GM21723 (cell line): ENCODE results near the gene XPO6.

Experiments
- ATAC-seq: cut with Tn5 transposase; IDR thresholded peaks from one replicate; pipeline ENCODE4 v1.9.1; 2021; ENCODE audit warnings: mild to moderate bottlenecking, moderate library complexity; ENCODE audit not compliant: unreplicated experiment

The XPO6 gene

DNA sequence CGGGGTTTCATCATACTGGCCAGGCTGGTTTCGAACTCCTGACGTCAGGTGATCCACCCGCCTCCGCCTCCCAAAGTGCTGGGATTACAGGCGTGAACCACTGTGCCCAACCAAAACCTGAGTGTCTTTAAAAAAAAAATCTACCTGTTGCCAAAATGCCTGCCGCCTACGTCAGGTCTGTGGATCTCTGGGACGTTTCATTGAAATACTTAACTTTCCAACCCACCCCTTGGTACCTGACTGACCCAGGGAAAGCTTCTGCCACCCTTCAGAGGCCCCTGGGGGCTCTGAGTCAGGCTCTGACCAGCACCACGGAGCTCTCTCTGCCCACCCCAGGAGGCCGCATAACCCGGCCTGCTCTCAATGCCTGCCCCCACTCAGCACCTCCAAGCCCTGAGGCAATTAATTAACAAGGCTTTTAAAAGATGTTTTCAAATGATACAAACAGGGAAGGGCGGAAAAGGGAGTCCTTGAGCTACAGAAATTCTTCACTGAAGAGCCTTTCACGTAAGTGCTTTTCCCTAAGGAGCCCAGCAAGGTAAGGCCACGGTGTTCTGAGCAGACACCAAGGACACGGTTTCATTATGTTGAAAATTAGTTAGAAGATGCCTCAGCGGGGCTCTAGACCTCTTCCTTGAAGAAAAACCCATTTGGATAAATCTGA is 118.9 kb downstream of the XPO6 start:
- ATAC-seq: no peak

DNA sequence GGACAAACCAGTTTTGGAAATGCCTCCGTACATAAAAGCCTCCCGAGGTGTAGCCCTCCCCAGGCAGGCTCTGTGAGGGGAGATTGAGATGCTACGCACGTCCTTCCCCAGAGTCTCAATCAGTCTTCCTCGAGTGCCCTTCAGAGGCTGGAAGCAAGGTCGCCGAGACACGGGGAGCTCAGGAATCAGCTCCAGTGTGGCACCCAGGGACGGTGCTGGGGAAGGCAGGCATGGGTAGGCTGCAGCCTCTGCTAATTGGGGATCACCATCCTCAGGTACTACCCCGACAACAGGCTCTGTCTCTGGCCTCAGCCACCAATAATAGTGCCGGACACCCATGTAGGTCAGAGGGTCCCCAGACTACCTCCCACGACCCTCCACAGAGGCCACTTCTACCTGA is 120.1 kb downstream of the XPO6 start:
- no peak for ATAC-seq

DNA sequence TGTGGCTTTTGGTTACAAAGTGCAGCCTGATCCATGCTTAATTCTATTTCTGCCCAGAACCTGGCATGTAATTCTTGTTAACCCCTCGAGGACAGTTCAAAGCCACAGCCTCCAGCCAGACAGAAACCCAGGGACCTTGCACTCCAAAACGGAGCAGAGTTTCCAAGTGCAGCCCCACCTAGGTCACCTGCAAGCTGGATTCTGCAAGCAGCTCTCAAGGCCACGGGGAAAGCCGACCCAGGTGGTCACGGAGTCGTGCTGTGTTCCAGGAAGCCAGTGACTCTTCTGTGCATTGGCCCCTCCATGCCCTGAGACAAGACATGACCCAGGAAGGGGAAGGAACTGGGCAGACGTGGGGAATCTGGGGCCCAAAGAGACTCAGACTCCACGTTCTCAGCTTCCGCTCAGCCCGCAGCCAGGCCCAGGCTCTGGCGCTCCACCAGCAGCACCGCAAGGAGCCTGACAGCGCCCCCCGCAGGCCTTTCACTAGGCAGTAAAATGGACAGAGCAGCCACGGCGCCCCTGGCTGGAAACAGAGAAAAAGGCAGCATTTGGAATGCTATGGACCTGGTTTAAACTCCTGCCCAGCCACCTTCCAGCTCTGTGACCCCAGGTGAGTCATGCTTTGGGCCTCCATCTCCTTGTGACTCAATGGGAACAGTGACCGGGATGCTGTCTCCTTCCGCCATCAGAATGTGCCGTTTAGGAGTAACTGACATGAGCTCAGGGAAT is 121.0 kb downstream of the XPO6 start:
- no peak for ATAC-seq

DNA sequence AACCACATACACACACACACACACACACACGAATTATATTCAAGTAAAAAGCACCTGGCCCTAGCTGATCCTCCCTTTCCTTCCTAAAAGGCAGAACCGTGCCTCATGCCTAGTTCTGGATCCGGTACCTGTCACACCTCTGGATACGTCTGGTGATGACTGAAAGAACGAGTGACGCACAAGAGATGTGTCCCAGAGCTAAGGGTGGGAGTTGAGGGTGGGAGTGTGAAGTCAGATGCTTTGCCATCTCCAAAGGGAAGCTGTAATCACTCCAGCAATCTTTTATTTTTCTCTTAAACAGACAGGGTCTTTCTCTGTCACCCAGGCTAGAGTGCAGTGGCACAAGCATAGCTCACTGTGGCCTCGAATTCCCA is 121.8 kb downstream of the XPO6 start:
- no peak for ATAC-seq

DNA sequence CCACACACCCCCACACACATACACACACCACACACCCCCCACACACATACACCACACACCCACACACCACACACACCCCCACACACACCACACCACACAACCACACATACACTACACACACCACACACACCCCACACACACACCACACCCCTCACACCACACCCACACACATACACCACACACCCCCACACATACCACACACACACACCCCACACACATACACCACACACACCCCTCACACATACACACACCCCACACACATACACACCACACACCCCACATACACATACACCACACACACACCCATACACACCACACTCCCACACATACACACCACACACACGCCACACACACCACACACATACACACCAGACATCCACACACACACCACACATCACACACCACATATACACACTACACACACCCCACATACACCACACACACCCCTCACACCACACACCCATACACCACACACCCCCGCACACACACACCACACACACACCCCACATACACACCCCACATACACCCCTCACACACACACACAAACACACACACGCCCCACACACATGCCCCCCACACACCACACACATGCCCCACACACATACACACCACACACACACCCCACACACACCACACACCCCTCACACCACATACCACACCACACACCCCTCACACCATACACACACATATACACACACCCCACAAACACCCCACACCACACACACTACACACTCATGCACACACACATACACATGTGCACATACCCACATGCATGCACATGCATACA is 122.4 kb downstream of the XPO6 start:
- ATAC-seq: no peak

DNA sequence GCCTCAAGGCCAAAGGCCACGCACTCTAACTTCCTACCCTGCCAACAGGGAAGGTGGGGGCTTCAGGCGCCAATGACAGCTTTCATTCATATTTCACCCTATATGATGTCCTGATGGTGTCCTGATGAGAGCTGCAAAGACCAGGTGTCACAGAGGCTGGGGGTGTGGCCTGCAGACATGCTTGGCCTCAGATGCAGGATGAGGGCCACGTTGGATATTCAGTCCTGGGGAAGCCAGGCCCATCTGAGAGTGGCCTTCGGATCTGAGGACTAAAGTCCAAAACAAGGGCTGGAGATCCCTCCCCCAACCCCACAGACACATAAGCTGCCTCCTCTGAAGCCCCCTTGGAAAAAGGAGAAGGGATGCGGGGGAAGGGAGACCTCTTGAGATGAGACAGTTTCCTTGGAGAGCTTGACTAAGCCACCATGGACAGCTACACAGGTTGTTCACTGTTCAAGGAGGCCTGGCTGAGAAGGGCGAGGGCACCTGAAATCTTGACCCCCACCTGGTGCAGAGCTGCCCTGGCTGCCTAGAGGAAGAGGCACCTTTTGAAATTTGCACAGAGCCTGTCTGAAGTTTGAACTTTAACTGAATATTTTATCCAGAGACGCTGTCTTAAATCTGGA is 124.0 kb downstream of the XPO6 start:
- ATAC-seq: no peak

DNA sequence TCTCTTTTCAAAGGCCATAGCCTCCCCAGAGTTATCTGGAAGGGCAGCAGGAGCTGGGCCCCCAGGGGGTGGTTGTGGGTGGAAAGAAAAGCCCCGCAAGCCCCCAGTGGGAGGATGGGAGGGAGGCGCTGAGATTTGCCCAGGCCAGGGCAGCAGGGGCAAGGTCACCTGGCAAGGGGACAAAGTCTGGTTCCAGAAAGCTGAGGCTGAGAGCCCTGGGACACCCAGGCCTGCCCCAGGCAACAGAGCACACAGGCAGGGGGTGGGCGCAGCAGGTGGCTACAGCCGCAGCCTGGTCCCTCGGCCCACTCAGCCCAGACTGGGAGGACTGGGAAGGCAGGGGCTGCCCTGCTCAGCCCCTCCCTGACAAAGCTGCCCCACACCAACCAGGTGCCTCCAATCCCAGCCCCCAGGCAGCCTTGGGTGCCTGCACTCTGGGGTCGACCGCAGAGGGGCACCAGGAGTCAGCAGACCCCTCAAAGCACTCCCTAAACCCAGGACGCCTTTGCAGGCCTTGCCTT is 124.6 kb downstream of the XPO6 start:
- ATAC-seq: no peak

DNA sequence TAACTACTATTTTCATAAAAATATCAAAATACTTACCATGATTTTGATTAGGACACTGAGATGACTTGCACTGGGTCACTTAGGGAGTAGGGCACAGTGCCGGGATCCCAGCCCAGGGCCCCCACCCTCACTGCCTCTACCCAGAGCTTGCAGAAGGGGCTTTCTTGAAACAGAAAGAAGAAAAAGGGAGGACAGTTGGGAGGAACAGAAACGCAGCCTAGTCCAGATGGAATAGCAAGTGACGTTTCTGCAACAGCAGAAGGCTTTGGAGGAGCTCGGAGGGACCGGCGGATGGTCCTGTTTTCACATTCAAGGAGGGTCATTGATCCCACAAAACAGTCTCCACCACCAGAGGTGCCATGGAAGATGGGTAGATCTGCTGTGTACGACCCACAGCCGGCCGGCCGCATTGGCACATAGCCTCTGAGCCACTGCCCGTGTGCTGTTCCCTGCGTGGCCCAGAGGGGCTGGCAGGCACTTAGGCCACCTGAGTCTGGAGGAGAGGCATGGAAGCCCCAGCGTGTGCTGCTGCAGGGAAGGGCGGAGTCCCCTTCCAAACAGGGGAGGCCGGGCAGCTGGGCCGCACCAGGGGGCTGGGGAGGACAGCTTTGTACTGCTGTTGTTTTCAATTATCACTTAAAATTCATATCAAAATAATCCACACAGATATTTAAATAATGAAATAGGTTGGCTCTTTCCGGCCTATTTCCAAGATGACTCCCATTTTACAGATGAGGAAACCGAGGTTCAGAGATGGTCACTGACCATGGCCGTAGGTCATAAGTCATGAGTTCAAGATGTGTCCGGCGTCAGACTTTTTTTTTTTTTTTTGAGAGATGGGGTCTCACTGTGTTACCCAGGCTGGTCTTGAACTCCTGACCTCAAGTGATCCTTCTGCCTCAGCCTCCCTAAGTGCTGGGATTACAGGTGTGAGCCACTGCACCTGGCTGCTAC is 125.3 kb downstream of the XPO6 start:
- no peak for ATAC-seq

DNA sequence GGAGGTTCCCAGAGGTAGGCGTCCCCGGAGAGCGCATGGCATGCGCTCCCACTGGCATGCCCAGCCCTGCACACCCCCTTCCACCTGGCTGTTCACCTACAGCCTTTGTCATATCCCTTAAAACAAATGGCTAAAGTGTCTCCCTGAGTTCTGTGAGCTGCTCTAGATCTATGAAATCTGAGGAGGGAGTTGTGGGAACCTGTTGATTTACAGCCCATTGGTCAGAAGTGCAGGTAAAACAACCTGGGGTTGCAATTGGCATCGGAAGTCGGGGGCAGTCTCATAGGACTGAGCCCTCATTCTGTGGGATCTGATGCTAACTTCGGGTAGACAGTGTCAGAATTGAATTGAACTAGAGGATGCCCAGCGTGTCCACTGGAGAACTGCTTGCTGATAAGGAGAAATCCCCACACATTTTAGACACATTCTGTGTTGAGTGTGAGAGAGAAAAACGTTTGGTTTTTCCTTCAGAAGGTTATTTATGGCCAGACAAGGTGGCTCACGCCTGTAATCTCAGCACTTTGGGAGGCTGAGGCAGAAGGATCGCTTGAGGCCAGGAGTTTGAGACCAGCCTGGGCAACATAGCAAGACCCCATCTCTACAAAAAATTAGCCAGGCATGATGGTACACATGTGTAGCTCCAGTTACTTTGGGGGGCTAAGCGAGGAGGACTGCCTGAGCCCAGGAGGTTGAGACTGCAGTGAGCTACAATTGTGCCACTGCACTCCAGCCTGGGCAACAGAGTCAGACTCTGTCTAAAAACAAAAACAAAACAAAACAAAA is 126.2 kb downstream of the XPO6 start:
- no peak for ATAC-seq

DNA sequence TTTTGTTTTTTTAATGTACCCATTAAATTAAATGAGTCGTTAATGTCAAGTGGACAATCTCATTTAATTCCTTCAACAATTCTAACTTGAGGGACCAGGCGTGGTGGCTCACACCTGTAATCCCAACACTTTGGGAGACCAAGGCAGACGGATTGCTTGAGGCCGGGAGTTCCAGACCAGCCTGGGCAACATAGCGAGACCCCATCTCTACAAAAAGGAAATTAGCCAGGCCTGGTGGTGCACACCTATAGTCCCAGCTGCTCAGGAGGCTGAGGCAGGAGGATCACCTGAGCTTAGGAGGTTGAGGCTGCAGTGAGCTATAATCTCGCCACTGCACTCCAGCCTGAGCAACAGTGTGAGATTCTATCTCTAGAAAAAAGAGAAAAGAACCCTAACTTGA is 127.6 kb downstream of the XPO6 start:
- no peak for ATAC-seq

DNA sequence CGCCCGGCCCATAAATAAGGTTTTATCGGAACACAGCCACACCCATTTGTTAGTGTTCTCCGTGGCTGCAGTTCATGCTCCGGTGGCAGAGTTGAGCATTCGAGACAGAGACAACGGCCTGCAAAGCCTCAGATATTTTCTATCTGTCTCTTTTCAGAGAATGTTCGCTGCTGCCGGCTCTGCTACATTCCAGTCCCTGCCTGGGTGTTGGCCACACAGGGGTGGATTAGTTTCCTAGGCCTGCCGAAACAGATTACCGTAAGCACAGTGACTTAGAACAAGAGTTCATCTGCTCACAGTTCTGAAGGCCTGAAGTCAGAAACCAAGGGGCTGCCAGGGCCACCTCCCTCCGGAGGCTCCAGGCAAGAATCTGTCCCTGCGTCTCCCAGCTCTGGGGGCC is 129.1 kb downstream of the XPO6 start:
- no peak for ATAC-seq

DNA sequence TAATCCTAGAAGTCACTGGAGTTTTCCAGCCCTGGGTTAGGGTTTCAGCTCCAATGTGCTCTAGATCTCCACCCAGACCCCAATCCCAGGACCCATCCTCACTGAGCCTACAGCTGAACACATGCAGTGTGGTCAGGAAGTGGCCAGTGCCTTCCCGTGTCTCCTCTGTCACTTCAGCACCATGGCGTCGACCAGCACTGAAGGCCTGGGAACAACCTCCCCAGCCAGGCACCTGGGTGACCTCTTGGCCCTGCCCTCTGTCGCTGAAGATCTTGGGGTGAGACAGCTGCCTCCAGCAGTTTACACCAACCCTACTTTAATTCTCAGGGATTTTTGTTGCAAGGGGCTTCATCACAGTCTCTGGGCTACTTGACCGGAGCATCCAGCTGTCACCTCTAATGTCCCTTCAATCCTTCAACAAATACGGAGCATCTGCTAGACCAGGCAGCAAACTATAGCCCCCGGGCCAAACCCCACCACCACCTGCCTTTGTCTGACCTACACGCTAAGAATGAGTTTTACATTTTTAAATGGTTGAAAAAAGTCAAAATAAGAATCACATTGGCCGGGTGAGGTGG is 130.3 kb downstream of the XPO6 start:
- no peak for ATAC-seq

DNA sequence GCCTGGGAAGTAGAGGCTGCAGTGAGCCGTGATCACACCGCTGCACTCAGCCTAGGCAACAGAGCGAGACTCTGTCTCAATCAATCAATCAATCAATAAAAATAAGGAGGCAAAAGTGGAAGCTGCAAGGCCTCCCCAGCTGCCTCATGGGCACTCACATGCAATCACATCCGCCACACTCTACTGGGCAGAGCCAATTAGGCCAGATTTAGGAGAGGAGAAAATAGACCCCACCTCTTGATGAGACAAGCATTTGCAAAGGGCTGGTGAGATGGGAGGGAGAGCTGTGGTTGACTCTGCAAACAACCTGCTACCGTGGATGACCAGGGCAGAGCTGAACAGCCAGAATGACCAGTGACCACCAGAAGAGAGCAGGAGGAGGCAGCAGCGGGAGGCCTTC is 133.5 kb downstream of the XPO6 start:
- no peak for ATAC-seq

DNA sequence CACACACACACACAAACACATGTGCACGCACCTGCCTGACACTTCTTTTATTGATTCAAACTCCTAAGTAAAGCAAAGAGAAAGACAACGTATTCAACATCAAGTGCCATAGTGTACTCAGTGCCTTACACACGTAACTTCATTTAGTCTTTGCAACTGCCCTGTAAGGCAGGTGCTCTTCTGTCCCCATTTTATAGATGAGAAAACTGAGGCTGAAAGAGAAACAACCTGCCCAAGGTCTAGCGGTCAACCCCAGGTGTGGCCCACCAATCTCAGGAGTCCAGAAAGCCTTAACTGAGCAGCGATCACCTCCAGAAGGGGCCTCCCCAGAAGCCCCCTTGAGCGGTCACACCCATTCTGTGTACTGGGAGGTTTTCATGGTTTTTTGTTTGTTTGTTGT is 137.9 kb downstream of the XPO6 start:
- ATAC-seq: no peak

DNA sequence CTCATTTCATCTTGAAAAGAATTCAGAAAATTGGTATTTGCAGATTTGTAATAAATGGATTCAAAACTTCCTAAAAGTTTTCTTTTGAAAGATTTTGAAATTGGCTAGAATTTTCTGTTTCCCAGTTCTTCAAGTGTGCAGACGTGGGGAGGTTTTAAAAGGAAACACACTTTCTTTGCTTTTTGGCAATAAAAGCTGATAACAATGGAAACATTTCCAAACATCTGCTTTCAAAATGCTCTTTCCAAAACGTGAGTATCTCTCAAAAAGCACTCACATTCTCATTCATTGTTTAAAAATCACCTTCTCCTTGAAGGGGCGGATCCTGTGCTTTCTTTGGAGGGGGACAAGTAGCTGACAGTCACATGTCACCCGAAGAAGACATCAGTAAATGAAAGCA is 139.7 kb downstream of the XPO6 start:
- no peak for ATAC-seq

DNA sequence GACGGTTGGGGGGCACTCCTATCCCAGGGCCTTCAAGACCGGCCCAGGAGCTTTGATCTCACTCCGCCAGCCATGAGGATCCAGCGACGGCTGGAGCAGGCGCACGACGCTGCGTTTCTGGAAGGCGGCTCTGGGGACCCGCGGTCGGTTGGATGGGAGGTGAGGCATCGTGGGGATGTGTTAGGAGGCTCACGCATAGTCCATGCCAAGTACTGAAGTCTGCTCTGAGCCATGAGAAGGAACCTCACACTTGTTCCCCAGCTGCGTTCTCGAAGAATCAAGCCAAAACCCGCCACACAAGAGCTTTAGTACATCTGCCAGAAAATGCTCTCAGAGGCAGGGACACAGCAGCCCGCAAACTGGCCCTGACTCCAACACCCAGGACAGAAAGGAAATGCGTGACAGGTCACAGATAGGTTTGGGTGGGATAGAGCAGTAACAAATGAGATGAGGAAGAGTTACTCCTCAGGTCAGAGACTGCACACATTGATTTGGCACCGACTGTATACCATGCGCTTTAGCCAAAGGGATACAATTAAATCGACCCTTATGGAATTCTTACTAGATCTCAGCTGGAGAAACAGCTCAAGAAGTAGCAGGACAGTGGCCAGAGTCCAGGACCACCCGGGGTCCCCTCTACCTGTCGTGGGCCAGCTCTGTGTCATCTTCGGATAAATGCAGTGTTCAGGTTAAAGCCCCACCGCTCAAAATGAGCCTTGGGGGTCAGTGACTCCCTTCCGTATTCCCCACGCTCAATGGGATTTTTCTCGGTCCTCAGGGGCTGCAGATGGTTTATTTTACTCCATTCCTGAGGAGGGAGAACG is 141.6 kb downstream of the XPO6 start:
- ATAC-seq: no peak

DNA sequence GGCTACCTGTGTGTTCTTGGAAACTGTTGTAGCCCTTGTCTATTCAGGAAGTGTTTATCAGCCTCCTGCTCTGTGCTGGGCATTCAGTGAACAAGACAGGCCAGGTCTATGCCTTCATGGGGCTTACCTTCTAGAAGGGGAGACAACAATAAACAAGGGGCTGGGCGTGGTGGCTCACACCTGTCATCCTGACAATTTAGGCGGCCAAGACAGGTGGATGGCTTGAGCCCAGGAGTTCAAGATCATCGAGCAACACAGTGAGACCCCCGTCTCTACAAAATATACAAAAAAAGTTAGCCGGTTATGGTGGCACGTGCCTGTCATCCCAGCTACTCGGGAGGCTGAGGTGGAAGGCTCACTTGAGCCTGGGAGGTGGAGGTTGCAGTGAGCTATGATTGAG is 142.8 kb downstream of the XPO6 start:
- ATAC-seq: no peak
